Upper lobe of left lung (tissue), 6 donors: Measurements from ENCODE around the gene PRODH. TPM values are rescaled to one million over a fixed set of nuclear protein-coding genes. Genes with fewer than 3 reads are reported as not detected.
"Not testable (repeated sequence)": the region's sequence is repeated elsewhere in the genome, so short reads cannot be mapped to it uniquely, and the experiment has no call there.

ENCODE experiments used
- ATAC-seq, 2 donors: fragments of 200-7000 bp; cut with Tn5 transposase; one replicate each; pipeline ENCODE4 v1.9.1; 2022; ENCODE audit warnings: mild to moderate bottlenecking in 2 of 2, moderate library complexity in 2 of 2; ENCODE audit not compliant: low FRiP score in 2 of 2
- DNase-seq, 2 donors: peaks; one replicate each; pipeline ENCODE4 v3.0.0-alpha.2; 2019 to 2020
- H3K27ac ChIP-seq, 4 donors: fragments of 200-600 bp; sonication (generic); one replicate each; pipeline ENCODE4 v1.5.1; 2016 to 2019
- H3K27me3 ChIP-seq, 4 donors: fragments of 200-600 bp; sonication (generic); one replicate each; pipeline ENCODE4 v1.5.1; 2017 to 2019
- H3K36me3 ChIP-seq, 4 donors: fragments of 200-600 bp; sonication (generic); one replicate each; pipeline ENCODE4 v1.5.1; 2016 to 2019
- H3K4me1 ChIP-seq, 4 donors: fragments of 200-600 bp; sonication (generic); one replicate each; pipeline ENCODE4 v1.5.1; 2018 to 2019
- H3K4me3 ChIP-seq, 4 donors: fragments of 200-600 bp; sonication (generic); one replicate each; pipeline ENCODE4 v1.5.1; 2017 to 2019; ENCODE audit warnings: mild to moderate bottlenecking in 2 of 4, moderate library complexity in 1 of 4
- H3K9me3 ChIP-seq, 4 donors: fragments of 200-600 bp; sonication (generic); one replicate each; pipeline ENCODE4 v1.5.1; 2018 to 2019
- EP300 ChIP-seq, 4 donors: sonication (generic); formaldehyde crosslinking; IDR thresholded peaks; one replicate each; pipeline ENCODE4 v1.5.1; 2017; ENCODE audit warnings: antibody characterized with exemption in 4 of 4, control low read depth in 2 of 4
- POLR2A ChIP-seq, 4 donors: fragments of 450-650 bp; IDR thresholded peaks; one replicate each; pipeline ENCODE4 v1.5.1; 2016 to 2017; ENCODE audit warnings: antibody characterized with exemption in 4 of 4, mild to moderate bottlenecking in 2 of 4
- POLR2AphosphoS5 ChIP-seq, 2 donors: sonication (generic); formaldehyde crosslinking; IDR thresholded peaks; one replicate each; pipeline ENCODE4 v1.5.1; 2017; ENCODE audit warnings: antibody characterized with exemption in 2 of 2
- WGBS, 2 donors: methylation state at CpG; one replicate each; pipeline ENCODE4 v1.1.5; 2017 to 2018; 5-methylcytosine and 5-hydroxymethylcytosine counted together
- total RNA-seq, 6 donors: library from RNA; depleted of rRNA in 4 of 6; stranded (reverse); fragments of >200 nt in 4 of 6; gene quantifications; one replicate each; pipeline versions ENCODE4 v1.1.0 to v1.2.1, GENCODE V29; 2016 to 2021
- TF ChIP-seq, protein P1 (sequence below), 6 experiments: fragments of 450-650 bp in 4 of 6; fragments of 200-600 bp in 2 of 6; sonication (generic) in 2 of 6; IDR thresholded peaks; one replicate each; pipeline ENCODE4 v1.5.1; 2016 to 2019; ENCODE audit warnings: antibody characterized with exemption in 6 of 6
- donor health status: DM: no; HTN: no; CAD: no; lungs with moderate emphysema.
- donor health status: DM: no; HTN: yes; CAD: no; lungs with severe emphysema.

The PRODH gene
- total RNA-seq, 6 donors from 2014 or later, result 37.1 to 206 (median 91.1) TPM

DNA sequence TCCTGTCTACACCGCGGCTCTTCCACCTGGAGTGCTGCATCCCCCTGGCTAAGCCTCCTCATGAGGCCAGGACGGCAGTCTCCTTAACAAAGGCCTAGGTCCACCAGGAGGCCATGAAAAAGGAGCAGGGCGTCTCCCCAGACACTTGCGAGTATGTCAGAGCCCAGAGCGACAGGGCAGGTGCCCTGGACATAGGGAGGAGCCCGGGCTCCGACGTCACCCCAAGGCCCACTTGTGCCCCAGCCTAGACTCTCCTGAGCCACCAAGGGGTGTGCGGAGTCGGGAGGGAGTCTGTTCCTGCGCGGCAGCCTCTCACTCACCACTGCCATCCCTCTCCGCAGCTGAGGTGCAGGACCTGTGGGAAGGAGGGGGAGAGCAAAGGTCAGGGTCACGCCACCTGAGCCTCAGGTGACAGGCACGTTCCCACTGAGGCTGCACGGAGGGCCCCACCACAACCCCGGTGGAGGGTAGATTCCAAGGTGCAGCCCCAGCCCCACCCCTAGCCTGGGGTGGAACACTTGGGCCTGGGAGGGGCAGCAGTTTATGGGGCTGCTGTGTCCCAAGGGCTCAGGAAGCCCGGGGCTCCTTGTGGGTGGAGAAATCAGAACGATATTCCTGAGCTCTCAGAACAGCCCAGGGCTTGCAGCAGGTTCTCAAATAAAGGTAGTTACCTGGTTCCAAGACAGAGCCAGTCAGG is 10.6 kb downstream of the PRODH start:
- TF ChIP-seq, protein P1, sequence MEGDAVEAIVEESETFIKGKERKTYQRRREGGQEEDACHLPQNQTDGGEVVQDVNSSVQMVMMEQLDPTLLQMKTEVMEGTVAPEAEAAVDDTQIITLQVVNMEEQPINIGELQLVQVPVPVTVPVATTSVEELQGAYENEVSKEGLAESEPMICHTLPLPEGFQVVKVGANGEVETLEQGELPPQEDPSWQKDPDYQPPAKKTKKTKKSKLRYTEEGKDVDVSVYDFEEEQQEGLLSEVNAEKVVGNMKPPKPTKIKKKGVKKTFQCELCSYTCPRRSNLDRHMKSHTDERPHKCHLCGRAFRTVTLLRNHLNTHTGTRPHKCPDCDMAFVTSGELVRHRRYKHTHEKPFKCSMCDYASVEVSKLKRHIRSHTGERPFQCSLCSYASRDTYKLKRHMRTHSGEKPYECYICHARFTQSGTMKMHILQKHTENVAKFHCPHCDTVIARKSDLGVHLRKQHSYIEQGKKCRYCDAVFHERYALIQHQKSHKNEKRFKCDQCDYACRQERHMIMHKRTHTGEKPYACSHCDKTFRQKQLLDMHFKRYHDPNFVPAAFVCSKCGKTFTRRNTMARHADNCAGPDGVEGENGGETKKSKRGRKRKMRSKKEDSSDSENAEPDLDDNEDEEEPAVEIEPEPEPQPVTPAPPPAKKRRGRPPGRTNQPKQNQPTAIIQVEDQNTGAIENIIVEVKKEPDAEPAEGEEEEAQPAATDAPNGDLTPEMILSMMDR (IDR thresholded peaks at IDR 0.05), result no peak
- no peak for TF ChIP-seq POLR2A (IDR thresholded peaks at IDR 0.05)
- TF ChIP-seq EP300 (IDR thresholded peaks at IDR 0.05), result no peak
- no peak for TF ChIP-seq POLR2AphosphoS5 (IDR thresholded peaks at IDR 0.05)
- no peaks in the 10 kb centered on the region for H3K4me1 ChIP-seq
- no CpG with 5 or more reads among the region's 20 CpGs for whole genome bisulfite sequencing, 2 donors
- no peaks in the 10 kb centered on the region for H3K36me3 ChIP-seq
- no peak overlapping the region for H3K4me3 ChIP-seq
- no peaks in the 10 kb centered on the region for H3K9me3 ChIP-seq
- DNase-seq (no peak), ATAC-seq (no peak)
- H3K27ac ChIP-seq, result no peak overlapping the region
- no peaks in the 10 kb centered on the region for H3K27me3 ChIP-seq

DNA sequence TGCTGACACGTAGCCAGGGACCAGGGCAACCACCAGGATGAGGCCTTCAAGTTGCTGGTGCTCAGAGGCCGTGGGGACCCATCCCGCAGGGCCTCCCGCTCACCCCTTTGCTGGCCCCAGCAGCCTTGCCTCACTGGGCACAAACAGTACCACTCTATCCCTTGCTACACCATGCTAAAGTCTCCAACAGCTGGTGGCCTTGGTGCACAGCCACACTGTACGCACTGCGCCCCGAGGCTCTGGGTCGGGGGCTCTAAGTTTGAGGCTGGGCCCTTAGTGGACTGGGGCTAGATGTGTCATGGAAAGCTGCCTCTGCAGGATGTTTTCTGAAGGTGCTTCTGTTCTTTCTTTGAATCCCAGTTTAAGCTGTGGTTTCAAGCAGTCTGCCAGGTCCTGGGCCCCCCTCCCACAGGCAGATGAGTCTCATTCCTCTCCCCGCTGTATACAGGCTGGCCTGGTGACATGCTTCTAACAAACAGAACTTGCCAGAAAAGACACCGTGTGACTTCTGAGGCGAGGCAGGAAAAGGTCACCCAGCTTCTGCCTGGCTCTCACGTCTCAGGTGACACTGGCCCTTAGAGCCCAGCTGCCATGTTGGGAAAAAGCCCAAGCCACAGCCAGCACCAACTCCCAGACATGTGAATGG is 15.7 kb downstream of the PRODH start:
- not testable (repeated sequence) for ATAC-seq, DNase-seq, H3K27me3 ChIP-seq, H3K4me3 ChIP-seq, H3K4me1 ChIP-seq, H3K27ac ChIP-seq, H3K9me3 ChIP-seq, H3K36me3 ChIP-seq
- no CpG with 5 or more reads among the region's 12 CpGs for WGBS, 2 donors

DNA sequence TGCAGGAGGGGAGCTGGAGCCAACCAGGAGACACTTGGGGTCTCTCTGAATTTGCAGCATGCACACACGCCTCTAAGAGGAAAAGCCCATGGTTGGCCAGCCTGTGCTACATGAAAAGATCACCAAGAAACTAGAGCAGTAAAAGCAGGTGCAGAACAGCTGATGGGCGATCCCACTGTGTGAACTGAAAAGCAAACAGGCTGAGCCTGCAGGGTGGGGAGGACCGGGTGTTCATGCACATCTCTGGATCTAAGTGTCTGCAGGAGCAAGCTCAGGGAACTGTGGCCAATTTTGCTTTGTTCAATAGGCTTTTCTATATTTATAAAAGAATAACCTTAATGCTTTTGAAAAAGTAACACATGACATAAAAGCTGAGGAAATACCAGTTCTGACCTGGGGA is 18.3 kb downstream of the PRODH start:
- WGBS, 2 donors, result 83% methylated on average over 1 of the region's 3 CpGs; no CpG with 5 or more reads in 1 of the 2 donors
- H3K9me3 ChIP-seq, H3K27me3 ChIP-seq, H3K36me3 ChIP-seq, H3K4me3 ChIP-seq, ATAC-seq, H3K27ac ChIP-seq, DNase-seq, H3K4me1 ChIP-seq: not testable (repeated sequence)

DNA sequence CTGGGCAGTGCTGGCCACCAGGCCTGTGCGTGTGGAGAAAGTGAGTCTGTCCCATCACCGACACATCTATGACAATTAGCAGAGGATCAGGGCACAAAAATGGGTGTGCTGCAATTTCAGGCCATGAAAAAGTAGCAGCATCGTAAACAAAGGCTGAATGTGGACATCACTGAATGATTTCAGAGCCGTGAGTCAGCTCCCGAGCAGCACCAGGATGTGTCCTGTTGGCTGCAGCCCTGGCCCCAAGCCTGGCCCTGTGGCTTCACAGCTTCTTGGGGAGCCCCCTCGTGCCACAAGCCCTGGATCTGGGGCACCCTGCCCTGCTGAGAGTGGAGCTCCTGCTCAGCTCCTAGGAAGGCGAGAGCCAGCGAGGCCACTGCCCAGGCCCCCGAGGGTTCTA is 20.5 kb downstream of the PRODH start:
- H3K36me3 ChIP-seq, H3K27ac ChIP-seq, H3K9me3 ChIP-seq, H3K4me3 ChIP-seq, H3K27me3 ChIP-seq, DNase-seq, H3K4me1 ChIP-seq, ATAC-seq: not testable (repeated sequence)
- no CpG with 5 or more reads among the region's 9 CpGs for WGBS, 2 donors

DNA sequence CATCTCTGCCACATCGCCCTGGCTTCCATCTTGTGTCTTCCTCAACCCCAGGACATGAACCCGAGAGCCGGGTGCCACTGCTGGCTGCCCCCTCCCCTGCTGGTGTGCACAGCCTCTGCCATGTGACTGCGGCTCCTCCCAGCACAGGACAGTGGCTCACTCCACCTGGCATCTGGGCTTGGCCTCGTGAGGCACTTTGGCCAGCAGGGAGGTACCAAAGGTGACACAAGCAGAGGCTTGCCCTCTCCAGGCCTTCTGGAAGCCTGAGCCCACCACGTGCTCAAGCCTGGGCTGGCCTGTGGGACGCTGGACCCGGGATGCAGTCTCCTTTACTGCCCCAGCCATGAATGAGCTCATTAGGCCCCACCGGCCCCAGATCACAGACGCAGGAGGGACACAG is 21.5 kb downstream of the PRODH start:
- not testable (repeated sequence) for H3K4me1 ChIP-seq, H3K9me3 ChIP-seq, DNase-seq, ATAC-seq, H3K27me3 ChIP-seq, H3K4me3 ChIP-seq, H3K27ac ChIP-seq, H3K36me3 ChIP-seq
- WGBS, 2 donors, result no CpG with 5 or more reads among the region's 10 CpGs

DNA sequence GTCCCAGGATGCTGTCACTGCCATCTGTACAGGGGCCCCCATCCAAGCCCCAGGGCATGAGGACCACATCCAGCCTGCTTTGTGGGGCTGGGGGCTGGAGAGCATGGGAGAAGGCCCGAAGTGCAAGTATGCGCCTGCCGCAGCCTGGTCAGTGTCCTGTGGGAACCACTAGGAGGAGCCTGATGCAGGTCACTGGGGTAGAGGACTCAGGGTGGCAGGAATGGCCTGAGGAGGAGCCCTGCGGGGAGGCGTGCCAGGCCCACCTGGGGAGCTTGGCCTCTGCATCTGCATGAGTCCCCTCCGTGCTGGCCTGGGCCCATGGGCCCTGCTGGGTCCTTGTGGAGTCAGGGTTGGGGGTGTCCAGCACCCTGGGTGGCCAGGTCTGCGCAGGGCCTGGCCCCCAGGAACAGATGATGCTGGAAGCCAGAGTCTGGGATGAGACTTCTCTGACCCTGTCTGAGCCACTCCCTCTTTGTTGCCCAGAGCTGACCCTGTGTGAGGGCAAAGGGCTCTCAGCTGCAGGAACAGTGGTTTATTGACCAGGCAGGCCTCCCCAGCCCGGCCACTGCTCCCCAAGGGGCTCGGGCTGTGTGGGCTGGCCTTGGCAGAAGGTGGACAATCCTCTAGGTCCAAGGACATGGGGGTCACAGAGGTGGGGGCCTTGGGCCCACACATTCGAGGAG is 23.7 kb downstream of the PRODH start:
- no CpG with 5 or more reads among the region's 10 CpGs for WGBS, 2 donors
- not testable (repeated sequence) for H3K4me3 ChIP-seq, H3K27ac ChIP-seq, ATAC-seq, H3K27me3 ChIP-seq, DNase-seq, H3K36me3 ChIP-seq, H3K4me1 ChIP-seq, H3K9me3 ChIP-seq

DNA sequence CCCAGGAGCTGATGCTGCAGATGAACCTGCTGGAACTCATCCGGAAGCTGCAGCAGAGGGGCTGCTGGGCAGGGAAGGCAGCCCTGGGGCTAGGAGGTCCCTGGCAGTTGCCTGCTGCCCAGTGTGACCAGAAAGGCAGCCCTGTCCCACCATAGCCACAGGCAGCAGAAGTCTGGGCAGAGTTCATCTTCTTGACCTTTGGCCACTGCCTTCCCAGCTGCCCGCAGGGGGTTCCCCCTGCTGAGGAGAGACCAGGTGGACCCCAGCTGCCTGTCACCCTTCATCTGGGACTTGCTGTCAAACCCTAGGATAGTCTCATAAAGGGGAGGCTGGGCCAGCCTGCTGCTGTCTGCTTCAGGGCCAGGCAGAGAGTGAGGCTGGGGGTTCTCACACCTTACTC is 24.6 kb downstream of the PRODH start:
- H3K36me3 ChIP-seq, DNase-seq, H3K4me3 ChIP-seq, H3K4me1 ChIP-seq, H3K27me3 ChIP-seq, H3K9me3 ChIP-seq, ATAC-seq, H3K27ac ChIP-seq: not testable (repeated sequence)
- WGBS, 2 donors, result no CpG with 5 or more reads among the region's 2 CpGs

DNA sequence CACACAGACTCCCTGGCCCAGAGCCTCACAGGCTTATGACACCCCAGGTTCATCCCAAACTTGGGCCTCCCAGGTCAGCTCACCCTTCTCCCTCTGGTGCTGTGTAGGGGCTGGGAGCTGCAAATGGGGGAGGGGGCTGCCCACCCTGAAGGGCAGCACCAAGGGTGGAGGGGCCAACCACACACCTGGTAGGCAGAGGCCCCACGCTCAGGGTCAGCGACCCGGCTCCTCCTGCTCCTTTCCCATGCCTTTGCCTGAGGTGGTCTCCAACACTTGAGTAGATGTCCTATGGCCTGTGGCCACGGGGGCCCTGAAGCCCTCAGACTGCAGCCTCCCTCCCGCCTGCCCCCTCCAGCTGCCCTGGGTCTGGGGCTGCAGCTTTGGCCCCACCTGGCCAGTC is 26.5 kb downstream of the PRODH start:
- TF ChIP-seq, protein P1 (IDR thresholded peaks at IDR 0.05), result no peak
- 88% methylated on average over 4 of the region's 5 CpGs; no CpG with 5 or more reads in 1 of the 2 donors for WGBS, 2 donors
- Histone ChIP-seq H3K9me3 (no peaks in the 10 kb centered on the region), H3K27ac (no peak overlapping the region), H3K27me3 (no peaks in the 10 kb centered on the region), H3K4me1 (no peaks in the 10 kb centered on the region), H3K36me3 (no peaks in the 10 kb centered on the region), H3K4me3 (no peak overlapping the region)
- DNase-seq (peak in 1 of 2 donors; percentile 19), ATAC-seq (no peak)
